HepG2 (cell line): Measurements from ENCODE around the gene CCNL1. TPM values are rescaled to one million over a fixed set of nuclear protein-coding genes. Genes with fewer than 3 reads are reported as not detected.

Source experiments
- AHR ChIP-seq: IDR thresholded peaks from 2 replicates; pipeline ENCODE4 v1.6.1; 2018; ENCODE audit warnings: missing genetic modification reagents, missing compliant biosample characterization
- ARID5B ChIP-seq: IDR thresholded peaks from 2 replicates; pipeline ENCODE4 v1.4.0; 2020; ENCODE audit warnings: mild to moderate bottlenecking, missing genetic modification reagents
- ARNT2 ChIP-seq: sonication (generic); formaldehyde crosslinking; IDR thresholded peaks from 2 replicates; pipeline ENCODE4 v1.8.0; 2022; ENCODE audit warnings: mild to moderate bottlenecking, low read depth, missing genetic modification reagents, moderate library complexity
- BCLAF1 ChIP-seq: fragments of 450-650 bp; IDR thresholded peaks from 2 replicates; pipeline ENCODE4 v1.6.1; 2017; ENCODE audit warnings: mild to moderate bottlenecking
- BORCS8-MEF2B ChIP-seq: sonication (generic); formaldehyde crosslinking; IDR thresholded peaks from 2 replicates; pipeline ENCODE4 v1.8.0; 2022; ENCODE audit warnings: mild to moderate bottlenecking, missing genetic modification reagents
- DR1 ChIP-seq: sonication (generic); formaldehyde crosslinking; IDR thresholded peaks from 2 replicates; pipeline ENCODE4 v1.8.0; 2021; ENCODE audit warnings: mild to moderate bottlenecking, missing genetic modification reagents, inconsistent platforms
- ERF ChIP-seq: IDR thresholded peaks from 2 replicates; pipeline ENCODE4 v1.6.1; 2018; ENCODE audit warnings: missing biosample characterization, missing genetic modification reagents
- HCFC1 ChIP-seq: fragments of 150-350 bp; IDR thresholded peaks from 2 replicates; pipeline ENCODE4 v1.6.1; 2014; ENCODE audit warnings: low read depth, low read length
- JUNB ChIP-seq: sonication (generic); formaldehyde crosslinking; IDR thresholded peaks from 2 replicates; pipeline ENCODE4 v1.8.0; 2022; ENCODE audit warnings: missing genetic modification reagents, mild to moderate bottlenecking, borderline replicate concordance
- MTF1 ChIP-seq: sonication (generic); formaldehyde crosslinking; IDR thresholded peaks from 2 replicates; pipeline ENCODE4 v1.5.0; 2020; ENCODE audit warnings: missing genetic modification reagents
- NKX3-1 ChIP-seq: sonication (generic); formaldehyde crosslinking; IDR thresholded peaks from 2 replicates; pipeline ENCODE4 v1.5.0; 2020; ENCODE audit warnings: missing genetic modification reagents
- PRMT3 ChIP-seq: sonication (generic); formaldehyde crosslinking; IDR thresholded peaks from 2 replicates; pipeline ENCODE4 v1.8.1; 2022; ENCODE audit warnings: low read depth, mild to moderate bottlenecking, moderate library complexity, missing genetic modification reagents, borderline replicate concordance
- RAD51 ChIP-seq: fragments of 450-650 bp; IDR thresholded peaks from 2 replicates; pipeline ENCODE4 v1.6.1; 2016; ENCODE audit warnings: borderline replicate concordance
- RBFOX2 ChIP-seq: fragments of 200-400 bp; formaldehyde crosslinking; IDR thresholded peaks from 2 replicates; pipeline ENCODE4 v1.6.1; 2017; ENCODE audit warnings: low read depth, mild to moderate bottlenecking, low read length
- RFXANK ChIP-seq: IDR thresholded peaks from 2 replicates; pipeline ENCODE4 v1.6.1; 2016
- SALL1 ChIP-seq: sonication (generic); formaldehyde crosslinking; IDR thresholded peaks from 2 replicates; pipeline ENCODE4 v1.8.0; 2022; ENCODE audit warnings: mild to moderate bottlenecking, missing genetic modification reagents
- SAP130 ChIP-seq: IDR thresholded peaks from 2 replicates; pipeline ENCODE4 v1.6.1; 2016; ENCODE audit warnings: low read depth
- TBX3 ChIP-seq: fragments of 450-650 bp; IDR thresholded peaks from 2 replicates; pipeline ENCODE4 v1.6.1; 2017; ENCODE audit warnings: antibody characterized with exemption, mild to moderate bottlenecking, inconsistent platforms, borderline replicate concordance
- TOPORS ChIP-seq: sonication (generic); formaldehyde crosslinking; IDR thresholded peaks from 2 replicates; pipeline ENCODE4 v1.8.0; 2023; ENCODE audit warnings: mild to moderate bottlenecking, missing genetic modification reagents
- ZNF281 ChIP-seq: sonication (generic); formaldehyde crosslinking; IDR thresholded peaks from 2 replicates; pipeline ENCODE4 v1.4.0; 2020; ENCODE audit warnings: missing genetic modification reagents, borderline replicate concordance
- ZNF3 ChIP-seq: IDR thresholded peaks from 2 replicates; pipeline ENCODE4 v1.7.0; 2017; ENCODE audit warnings: inconsistent platforms
- ZNF772 ChIP-seq: sonication (generic); formaldehyde crosslinking; IDR thresholded peaks from 2 replicates; pipeline ENCODE4 v1.5.0; 2020; ENCODE audit warnings: mild to moderate bottlenecking, missing genetic modification reagents
- polyA plus RNA-seq, 8 experiments: library from polyadenylated mRNA; depleted of rRNA in 3 of 8; stranded (reverse) in 7 of 8; unstranded in 1 of 8; fragments of >200 nt; fragmentation: Illumina TruSeq in 4 of 8; extraction: Trizol in 4 of 8; gene quantifications; 2 replicates each; pipeline versions ENCODE4 v1.2.1 to v1.2.3, GENCODE V29; 2011 to 2016; ENCODE audit warnings: low read depth in 4 of 8, missing spikeins in 1 of 8, mixed read lengths in 1 of 8; ENCODE audit not compliant: insufficient read depth in 1 of 8
- total RNA-seq, 5 experiments: library from RNA; depleted of rRNA; stranded (reverse); fragments of >200 nt; fragmentation: Illumina TruSeq; extraction: Trizol; gene quantifications; 2 replicates each; pipeline ENCODE4 v1.2.3, GENCODE V29; 2016; ENCODE audit warnings: low read depth in 1 of 5

Gene CCNL1
- total and polyA plus RNA-seq, 2 of the 13 experiments (the other 11 are each of a cell fraction or from before 2014, with no cell fraction given) = 151 to 303 TPM

- TF ChIP-seq BCLAF1 (no peak), ARID5B (CRISPR knock-in tag) (peak; percentile 99), RFXANK (CRISPR knock-in tag) (no peak), ZNF281 (CRISPR knock-in tag) (peak; percentile 73; the same call in 1 of the 2 replicates), ERF (peak; percentile 94), AHR (CRISPR knock-in tag) (no peak), SALL1 (CRISPR knock-in tag) (peak; percentile 100), TBX3 (peak; percentile 84), NKX3-1 (CRISPR knock-in tag) (peak; percentile 91), PRMT3 (peak; percentile 98), JUNB (peak; percentile 37; the same call in 1 of the 2 replicates), RBFOX2 (peak; percentile 92), SAP130 (CRISPR knock-in tag) (peak; percentile 88), TOPORS (CRISPR knock-in tag) (peak; percentile 99), DR1 (CRISPR knock-in tag) (peak; percentile 86), ARNT2 (CRISPR knock-in tag) (peak; percentile 84; the same call in 1 of the 2 replicates), BORCS8-MEF2B (peak; percentile 99), ZNF3 (peak; percentile 85), RAD51 (no peak), HCFC1 (no peak), MTF1 (no peak), ZNF772 (CRISPR knock-in tag) (peak; percentile 97)
Observed at GRCh38 chr3:157120071-157120892, 39.7 kb downstream of the CCNL1 start (continued).
